GM21528 (cell line): ENCODE measurements around the gene FBXO28.

ENCODE experiments used
- ATAC-seq: cut with Tn5 transposase; IDR thresholded peaks from one replicate; pipeline ENCODE4 v1.9.1; 2021; ENCODE audit warnings: mild to moderate bottlenecking, moderate library complexity; ENCODE audit not compliant: unreplicated experiment, low FRiP score

Gene FBXO28

DNA sequence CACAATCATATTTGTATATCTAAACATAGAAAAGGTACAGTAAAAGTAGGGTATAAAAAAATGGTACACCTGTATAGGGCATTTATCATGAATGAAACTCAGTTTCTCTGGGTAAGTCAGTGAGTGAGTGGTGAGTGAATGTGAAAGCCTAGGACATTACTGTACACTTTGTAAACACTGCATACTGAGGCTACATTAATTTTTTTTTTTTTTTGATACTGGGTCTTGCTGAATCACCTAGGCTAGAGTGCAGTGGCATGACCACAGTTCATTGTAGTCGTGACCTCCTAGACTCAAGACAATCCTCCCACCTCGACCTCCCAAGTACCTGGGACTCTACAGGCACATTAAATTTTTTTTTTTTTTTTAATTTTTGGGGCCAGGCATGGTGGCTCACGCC, 27.8 kb downstream of the FBXO28 start:
- ATAC-seq: no peak

DNA sequence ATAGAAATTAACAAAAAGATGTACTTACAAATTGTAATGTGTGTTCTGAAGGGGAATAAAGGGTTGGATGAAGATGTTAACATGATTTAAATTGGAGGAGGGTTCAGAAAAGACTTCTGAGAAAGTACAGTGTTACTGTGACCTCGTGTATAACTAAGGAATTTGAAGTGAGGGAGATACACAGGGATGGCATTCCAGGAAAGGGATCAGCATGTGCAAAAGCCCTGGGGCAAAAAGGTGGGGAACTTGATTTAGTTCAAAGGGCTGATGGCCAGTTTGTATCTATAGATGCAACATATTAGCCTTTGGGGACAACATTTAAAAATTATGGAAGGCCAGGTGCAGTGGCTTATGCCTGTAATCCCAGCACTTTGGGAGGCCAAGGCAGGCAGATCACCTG, 35.8 kb downstream of the FBXO28 start:
- ATAC-seq: no peak

- ATAC-seq: no peak
These were observed 37.2 kb downstream of the FBXO28 start for GRCh38 chr1:224151117-224151516.

DNA sequence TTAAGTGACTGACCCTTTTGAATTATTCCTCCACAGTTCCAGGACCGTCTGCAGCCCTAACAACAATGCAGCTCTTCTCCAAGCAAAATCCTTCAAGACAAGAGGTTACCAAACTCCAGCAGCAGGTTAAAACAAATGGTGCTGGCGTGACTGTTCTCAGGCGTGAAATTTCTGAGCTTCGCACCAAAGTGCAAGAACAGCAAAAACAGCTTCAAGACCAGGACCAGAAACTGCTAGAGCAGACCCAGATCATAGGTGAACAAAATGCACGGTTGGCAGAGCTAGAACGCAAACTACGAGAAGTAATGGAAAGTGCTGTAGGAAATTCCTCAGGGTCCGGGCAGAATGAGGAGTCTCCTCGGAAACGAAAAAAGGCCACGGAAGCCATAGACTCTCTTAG, 43.4 kb downstream of the FBXO28 start:
- no peak for ATAC-seq

GRCh38 chr1:224159541-224159940, 45.6 kb downstream of the FBXO28 start:
- no peak for ATAC-seq

DNA sequence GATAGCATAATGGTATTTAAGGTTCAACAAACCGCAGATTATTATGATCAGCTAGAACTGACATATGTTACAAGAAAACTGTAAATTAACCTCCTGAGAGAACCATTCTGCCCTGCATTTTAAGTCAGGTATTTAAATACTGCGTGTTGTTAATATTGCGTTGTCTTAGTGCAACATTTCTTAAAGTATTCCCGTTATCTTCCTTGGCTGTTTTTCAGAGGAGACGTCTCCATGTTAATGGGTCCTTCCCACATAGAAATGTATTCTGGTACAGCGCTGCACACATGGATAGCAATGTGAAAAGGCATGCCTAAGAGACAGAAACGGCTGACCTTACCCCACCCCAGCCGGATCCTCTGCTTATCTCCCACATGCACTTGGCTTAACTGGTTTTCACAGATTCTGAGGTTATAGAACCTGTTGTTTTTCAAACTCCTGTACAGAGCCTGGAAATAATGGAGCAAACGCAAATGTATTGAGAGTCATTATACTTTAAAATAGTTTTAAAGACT, 46.3 kb downstream of the FBXO28 start:
- ATAC-seq: no peak

DNA sequence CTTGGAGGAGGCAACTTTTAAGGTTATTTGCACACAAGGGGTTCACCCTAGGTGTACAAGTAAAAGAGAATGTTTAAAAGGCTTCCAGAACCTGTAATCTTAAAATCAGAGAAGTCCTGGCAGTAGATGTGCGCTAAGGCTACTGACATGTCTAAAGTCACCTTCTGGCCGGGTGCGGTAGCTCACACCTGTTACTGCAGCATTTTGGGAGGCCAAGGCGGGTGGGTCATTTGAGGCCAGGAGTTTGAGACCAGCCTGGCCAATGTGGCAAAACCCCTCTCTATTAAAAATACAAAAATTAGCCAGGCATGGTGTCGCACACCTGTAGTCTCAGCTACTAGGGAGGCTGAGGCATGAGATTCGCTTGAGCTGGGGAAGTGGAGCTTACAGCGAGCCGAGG, 48.9 kb downstream of the FBXO28 start:
- no peak for ATAC-seq

GRCh38 chr1:224163311-224163710, 49.4 kb downstream of the FBXO28 start:
- ATAC-seq: no peak

GRCh38 chr1:224168859-224169380, 55.0 kb downstream of the FBXO28 start:
- ATAC-seq: peak; percentile 94

- ATAC-seq: no peak
These were observed 55.9 kb downstream of the FBXO28 start for GRCh38 chr1:224169718-224170270.

GRCh38 chr1:224170343-224170742, 56.4 kb downstream of the FBXO28 start:
- ATAC-seq: no peak

GRCh38 chr1:224170748-224171478, 57.0 kb downstream of the FBXO28 start:
- no peak for ATAC-seq

GRCh38 chr1:224172229-224172628, 58.3 kb downstream of the FBXO28 start:
- no peak for ATAC-seq

- no peak for ATAC-seq
These were observed 59.6 kb downstream of the FBXO28 start for GRCh38 chr1:224173523-224173922.

- ATAC-seq: no peak
These were observed 61.7 kb downstream of the FBXO28 start for GRCh38 chr1:224175617-224176016.

DNA sequence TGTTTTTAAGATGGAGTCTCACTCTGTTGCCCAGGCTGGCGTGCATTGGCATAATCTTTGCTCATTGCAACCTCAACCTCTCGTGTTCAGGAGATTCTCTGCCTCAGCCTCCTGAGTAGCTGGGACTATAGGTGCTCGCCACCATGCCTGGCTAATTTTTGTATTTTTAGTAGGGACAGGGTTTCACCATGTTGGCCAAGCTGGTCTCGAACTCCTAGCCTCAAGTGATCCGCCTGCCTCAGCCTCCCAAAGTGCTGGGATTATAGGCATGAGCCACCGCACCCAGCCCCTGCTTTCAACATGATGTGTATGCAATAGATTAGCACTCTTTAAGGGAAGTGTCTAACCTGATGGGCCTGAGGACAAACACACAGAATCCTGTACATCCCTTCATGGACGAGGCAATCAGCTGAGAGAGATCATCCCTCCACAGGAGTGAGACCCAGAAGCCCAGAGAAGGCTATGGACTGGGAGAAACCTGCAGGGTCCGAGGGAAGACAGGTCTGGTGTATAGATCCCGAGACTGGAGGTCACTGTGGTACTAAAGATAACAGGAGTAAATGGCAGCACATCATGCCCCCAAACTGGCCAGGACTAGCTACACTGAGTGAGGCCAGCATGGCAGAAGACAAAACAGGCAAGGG, 63.6 kb downstream of the FBXO28 start:
- no peak for ATAC-seq

- no peak for ATAC-seq
These were observed 65.0 kb downstream of the FBXO28 start for GRCh38 chr1:224178894-224179293.

GRCh38 chr1:224180783-224181452, 67.0 kb downstream of the FBXO28 start:
- ATAC-seq: no peak

DNA sequence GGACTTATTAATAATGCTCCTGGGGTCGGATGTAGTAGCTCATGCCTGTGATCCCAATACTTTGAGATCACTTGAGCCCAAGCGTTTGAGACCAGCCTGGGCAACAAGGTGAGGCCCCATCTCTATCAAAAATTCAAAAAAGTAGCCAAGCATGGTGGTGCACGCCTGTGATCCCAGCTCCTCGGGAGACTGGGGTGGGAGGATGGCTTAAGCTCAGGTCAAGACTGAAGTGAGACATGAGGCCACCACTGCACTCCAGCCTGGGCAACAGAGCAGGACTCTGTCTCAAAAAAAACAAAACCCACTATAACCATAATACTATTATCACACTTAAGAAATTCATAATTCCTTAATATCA, 67.5 kb downstream of the FBXO28 start:
- no peak for ATAC-seq

- ATAC-seq: peak; percentile 46
These were observed 68.3 kb downstream of the FBXO28 start for GRCh38 chr1:224182057-224182865.
